ENCODE data around the gene ARHGAP32.

DNA sequence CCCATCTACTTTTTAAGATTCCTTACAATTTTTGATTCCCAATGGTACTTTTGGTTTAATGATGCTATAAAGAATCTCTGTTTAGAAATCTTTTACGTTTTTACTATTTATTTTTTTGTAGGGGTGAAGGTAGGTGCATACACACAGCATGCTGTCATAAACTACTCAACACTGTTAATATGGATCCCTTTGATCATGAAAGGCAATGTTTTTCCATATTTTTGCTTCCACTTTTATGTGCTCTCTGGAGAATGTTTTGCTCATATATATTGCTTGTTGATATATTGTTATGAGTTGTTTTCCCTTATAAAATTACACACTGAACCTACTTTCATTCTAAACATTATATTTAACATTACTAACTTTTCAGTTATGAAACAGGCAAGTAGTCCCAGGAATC is 125.9 kb downstream of the ARHGAP32 start:
- TF ChIP-seq, protein P1, sequence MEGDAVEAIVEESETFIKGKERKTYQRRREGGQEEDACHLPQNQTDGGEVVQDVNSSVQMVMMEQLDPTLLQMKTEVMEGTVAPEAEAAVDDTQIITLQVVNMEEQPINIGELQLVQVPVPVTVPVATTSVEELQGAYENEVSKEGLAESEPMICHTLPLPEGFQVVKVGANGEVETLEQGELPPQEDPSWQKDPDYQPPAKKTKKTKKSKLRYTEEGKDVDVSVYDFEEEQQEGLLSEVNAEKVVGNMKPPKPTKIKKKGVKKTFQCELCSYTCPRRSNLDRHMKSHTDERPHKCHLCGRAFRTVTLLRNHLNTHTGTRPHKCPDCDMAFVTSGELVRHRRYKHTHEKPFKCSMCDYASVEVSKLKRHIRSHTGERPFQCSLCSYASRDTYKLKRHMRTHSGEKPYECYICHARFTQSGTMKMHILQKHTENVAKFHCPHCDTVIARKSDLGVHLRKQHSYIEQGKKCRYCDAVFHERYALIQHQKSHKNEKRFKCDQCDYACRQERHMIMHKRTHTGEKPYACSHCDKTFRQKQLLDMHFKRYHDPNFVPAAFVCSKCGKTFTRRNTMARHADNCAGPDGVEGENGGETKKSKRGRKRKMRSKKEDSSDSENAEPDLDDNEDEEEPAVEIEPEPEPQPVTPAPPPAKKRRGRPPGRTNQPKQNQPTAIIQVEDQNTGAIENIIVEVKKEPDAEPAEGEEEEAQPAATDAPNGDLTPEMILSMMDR (IDR thresholded peaks at IDR 0.05 in 8 of 11, conservative IDR thresholded peaks at IDR 0.05 in 3 of 11), result no peak
- TF ChIP-seq POLR2A (IDR thresholded peaks at IDR 0.05) (no peak), POLR2AphosphoS5 (IDR thresholded peaks at IDR 0.05) (no peak)

All from spleen (tissue), 7 donors.